ENCODE data around the gene PRKCD. TPM values are rescaled to one million over a fixed set of nuclear protein-coding genes. Genes with fewer than 3 reads are reported as not detected.

PRKCD gene
- polyA plus RNA-seq, 3 donors: 123 to 329 (median 158) TPM

- H3K27ac Mint-ChIP-seq: peak overlapping the region; percentile 74 to 88 (median 82)
- no peaks in the 10 kb centered on the region for H3K27me3 Mint-ChIP-seq (ENCODE audit: low read depth in 3 of 3)
- H3K4me1 Mint-ChIP-seq: peaks cover 62% of the 10 kb centered on the region
These were observed 13.7 kb upstream of the PRKCD start for GRCh38 chr3:53147151-53147902.

GRCh38 chr3:53147903-53148400, 13.1 kb upstream of the PRKCD start:
- H3K4me3 ChIP-seq (replicated peaks in 1 of 3; ENCODE audit: low read depth in 2 of 3, low read length in 3 of 3): no peak overlapping the region
- Mint-ChIP-seq H3K4me1 (peaks cover 62% of the 10 kb centered on the region), H3K4me3 (no peak overlapping the region), H3K27ac (peak overlapping the region in 5 of 7 donors; percentile 77 to 88 (median 82)), H3K9me3 (peaks cover 0 to 2% (median 0%) of the 10 kb centered on the region in 7 donors), H3K36me3 (peaks cover 0 to 2% of the 10 kb centered on the region in 2 donors), H3K27me3 (ENCODE audit: low read depth in 3 of 3) (no peaks in the 10 kb centered on the region)
- no peak for DNase-seq
- no peaks in the 10 kb centered on the region for H3K36me3 ChIP-seq (replicated peaks in 1 of 2; ENCODE audit: control insufficient read depth in 1 of 2, insufficient read depth in 2 of 2, low read length in 2 of 2)
- H3K9me3 ChIP-seq (replicated peaks in 1 of 2; ENCODE audit: control insufficient read depth in 1 of 2, insufficient read depth in 1 of 2, low read length in 2 of 2): no peaks in the 10 kb centered on the region
- no peak overlapping the region for H2AFZ ChIP-seq (ENCODE audit: insufficient read depth, low read depth, low read length, poor library complexity, severe bottlenecking)
- peaks cover 52 to 63% of the 10 kb centered on the region in 2 donors for H3K4me1 ChIP-seq (ENCODE audit: control insufficient read depth in 1 of 2, insufficient read depth in 2 of 2, low read length in 2 of 2)
- H3K79me2 ChIP-seq (ENCODE audit: insufficient read depth, low read length): no peaks in the 10 kb centered on the region
- intact Hi-C loops (cut with micrococcal nuclease): no loop called here
- no peaks in the 10 kb centered on the region for H4K20me1 ChIP-seq (ENCODE audit: insufficient read depth, low read length)
- 100% methylated on average over 2 of the region's 2 CpGs for WGBS (ENCODE audit: insufficient coverage)
- H3K9ac ChIP-seq (ENCODE audit: insufficient read depth, low read length, poor library complexity, severe bottlenecking): no peak overlapping the region
- H3K4me2 ChIP-seq (replicated peaks; ENCODE audit: extremely low read depth, low read length, poor library complexity, severe bottlenecking): no peak overlapping the region
- H3K27me3 ChIP-seq (ENCODE audit: control insufficient read depth in 2 of 2, insufficient read depth in 2 of 2, low read length in 2 of 2): no peaks in the 10 kb centered on the region
- H3K27ac ChIP-seq (ENCODE audit: low read depth in 1 of 2, low read length in 2 of 2): peak overlapping the region in 1 of 2 donors; percentile 76
- TF ChIP-seq CTCF (IDR thresholded peaks at IDR 0.05): no peak

More at GRCh38 chr3:53147151-53147902, 13.7 kb upstream of the PRKCD start:
- Histone ChIP-seq H3K79me2 (ENCODE audit: insufficient read depth, low read length) (peaks cover 1% of the 10 kb centered on the region), H2AFZ (ENCODE audit: insufficient read depth, low read depth, low read length, poor library complexity, severe bottlenecking) (peak overlapping the region; percentile 55), H3K4me1 (ENCODE audit: control insufficient read depth in 1 of 2, insufficient read depth in 2 of 2, low read length in 2 of 2) (peaks cover 52 to 63% of the 10 kb centered on the region in 2 donors), H3K4me3 (replicated peaks in 1 of 3; ENCODE audit: low read depth in 2 of 3, low read length in 3 of 3) (peak overlapping the region in 1 of 3 experiments; percentile 2), H3K9me3 (replicated peaks in 1 of 2; ENCODE audit: control insufficient read depth in 1 of 2, insufficient read depth in 1 of 2, low read length in 2 of 2) (no peaks in the 10 kb centered on the region), H4K20me1 (ENCODE audit: insufficient read depth, low read length) (no peaks in the 10 kb centered on the region), H3K27me3 (ENCODE audit: control insufficient read depth in 2 of 2, insufficient read depth in 2 of 2, low read length in 2 of 2) (no peaks in the 10 kb centered on the region), H3K36me3 (replicated peaks in 1 of 2; ENCODE audit: control insufficient read depth in 1 of 2, insufficient read depth in 2 of 2, low read length in 2 of 2) (no peaks in the 10 kb centered on the region), H3K27ac (ENCODE audit: low read depth in 1 of 2, low read length in 2 of 2) (peak overlapping the region; percentile 52 to 76), H3K9ac (ENCODE audit: insufficient read depth, low read length, poor library complexity, severe bottlenecking) (peak overlapping the region; percentile 27), H3K4me2 (replicated peaks; ENCODE audit: extremely low read depth, low read length, poor library complexity, severe bottlenecking) (peak overlapping the region; percentile 26)
- peak; percentile 53 to 78 (median 60) for DNase-seq
- Mint-ChIP-seq H3K4me3 (no peak overlapping the region), H3K9me3 (peaks cover 0 to 2% (median 0%) of the 10 kb centered on the region in 7 donors), H3K36me3 (peaks cover 0 to 2% of the 10 kb centered on the region in 2 donors)
- no peak for TF ChIP-seq CTCF (IDR thresholded peaks at IDR 0.05)
- intact Hi-C loops (cut with micrococcal nuclease): no loop called here
- 61% methylated on average over 3 of the region's 11 CpGs for WGBS (ENCODE audit: insufficient coverage)
